ENCODE data around the gene CLEC10A.
"Not testable (repeated sequence)": the region's sequence is repeated elsewhere in the genome, so short reads cannot be mapped to it uniquely, and the experiment has no call there.

Gene CLEC10A

GRCh38 chr17:7070712-7071111 is 9.3 kb downstream of the CLEC10A start:
- no peak for DNase-seq

GRCh38 chr17:7068268-7068667 is 11.8 kb downstream of the CLEC10A start:
- no peak for DNase-seq

- DNase-seq, result no peak
Observed at GRCh38 chr17:7067198-7067597, 12.9 kb downstream of the CLEC10A start.

- DNase-seq, result no peak
Observed at GRCh38 chr17:7064261-7064660, 15.8 kb downstream of the CLEC10A start.

DNA sequence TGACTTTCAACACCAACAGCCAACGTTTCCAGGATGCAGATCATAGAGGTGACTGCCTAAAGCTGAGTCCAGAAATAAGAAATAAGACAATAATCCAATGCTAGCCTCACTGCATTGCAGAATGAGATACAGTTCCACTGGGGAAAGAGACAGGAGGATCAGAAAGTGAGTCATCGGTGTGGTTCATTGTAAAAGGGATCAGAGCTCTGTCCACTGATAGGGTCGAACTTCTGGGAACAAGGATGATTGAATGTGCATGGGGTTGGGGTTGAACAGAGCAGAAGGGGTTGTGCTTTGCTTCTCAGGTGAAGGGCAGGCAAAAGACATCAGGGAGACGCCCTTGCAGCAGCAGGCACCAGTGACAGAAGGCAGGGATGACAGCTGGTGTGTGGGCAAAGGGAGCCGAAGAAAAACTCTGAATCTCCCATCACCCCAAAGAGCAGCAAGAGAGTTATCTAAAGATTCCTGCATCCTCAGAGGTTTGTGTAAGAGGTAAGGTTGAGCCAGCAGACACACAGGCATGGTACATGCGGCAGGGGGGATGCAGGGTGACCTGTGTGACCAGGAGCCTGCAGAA is 16.4 kb downstream of the CLEC10A start:
- DNase-seq, result no peak

DNA sequence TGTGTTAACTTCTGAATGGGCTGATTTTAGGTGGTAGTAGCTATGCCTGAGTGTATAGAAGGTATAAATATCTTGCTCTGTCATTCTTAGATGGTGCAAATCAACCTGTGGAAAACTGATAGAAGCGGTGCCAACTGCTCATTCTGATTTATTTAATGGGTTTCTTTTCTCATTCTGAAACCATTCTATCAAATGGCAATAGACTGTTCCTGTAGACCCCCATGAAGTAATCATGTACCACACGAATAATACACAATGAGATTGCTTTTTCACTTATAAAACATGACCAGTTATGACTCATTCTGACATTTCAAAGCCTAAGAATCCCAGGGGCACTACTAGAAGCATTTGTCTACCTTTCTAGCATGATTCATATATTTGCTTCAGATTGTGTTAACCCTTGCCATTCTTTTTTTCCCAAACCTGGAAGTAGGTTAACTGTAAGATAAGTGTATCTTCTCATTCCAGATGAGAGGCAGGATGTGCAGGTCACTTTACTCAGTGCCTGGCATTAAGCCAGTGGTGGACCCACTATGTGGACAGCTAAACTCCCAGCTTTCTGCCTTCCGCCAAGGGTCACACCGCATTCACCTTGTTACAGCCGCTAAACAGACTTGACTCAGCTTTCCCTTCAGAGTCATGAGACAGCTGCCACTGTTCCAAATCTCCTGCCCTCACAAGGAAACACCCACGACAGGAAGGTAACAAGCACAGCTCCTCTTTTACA is 19.7 kb downstream of the CLEC10A start:
- DNase-seq, result no peak

GRCh38 chr17:7058831-7059447 is 21.1 kb downstream of the CLEC10A start:
- DNase-seq, result no peak

- DNase-seq, result no peak
Observed at GRCh38 chr17:7056386-7056785, 23.7 kb downstream of the CLEC10A start.

DNA sequence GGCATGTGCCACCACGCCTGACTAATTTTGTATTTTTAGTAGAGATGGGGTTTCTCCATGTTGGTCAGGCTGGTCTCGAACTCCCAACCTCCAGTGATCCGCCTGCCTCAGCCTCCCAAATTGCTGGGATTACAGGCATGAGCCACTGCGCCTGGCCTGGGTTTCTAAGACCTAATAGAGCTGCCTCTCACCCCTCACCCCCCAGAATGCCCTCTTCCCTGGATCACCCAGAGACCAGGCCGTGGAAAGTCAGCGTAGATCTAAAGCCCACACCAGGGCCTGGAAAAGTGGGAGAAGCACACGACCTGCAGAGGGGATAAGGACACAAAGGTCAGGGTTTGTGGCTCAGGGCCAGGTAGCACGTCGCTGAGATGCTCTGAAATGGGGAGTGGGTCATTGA is 29.5 kb downstream of the CLEC10A start:
- not testable (repeated sequence) for DNase-seq

GRCh38 chr17:7048968-7049367 is 31.1 kb downstream of the CLEC10A start:
- DNase-seq, result no peak

- DNase-seq, result no peak
Observed at GRCh38 chr17:7047566-7047965, 32.5 kb downstream of the CLEC10A start.

DNA sequence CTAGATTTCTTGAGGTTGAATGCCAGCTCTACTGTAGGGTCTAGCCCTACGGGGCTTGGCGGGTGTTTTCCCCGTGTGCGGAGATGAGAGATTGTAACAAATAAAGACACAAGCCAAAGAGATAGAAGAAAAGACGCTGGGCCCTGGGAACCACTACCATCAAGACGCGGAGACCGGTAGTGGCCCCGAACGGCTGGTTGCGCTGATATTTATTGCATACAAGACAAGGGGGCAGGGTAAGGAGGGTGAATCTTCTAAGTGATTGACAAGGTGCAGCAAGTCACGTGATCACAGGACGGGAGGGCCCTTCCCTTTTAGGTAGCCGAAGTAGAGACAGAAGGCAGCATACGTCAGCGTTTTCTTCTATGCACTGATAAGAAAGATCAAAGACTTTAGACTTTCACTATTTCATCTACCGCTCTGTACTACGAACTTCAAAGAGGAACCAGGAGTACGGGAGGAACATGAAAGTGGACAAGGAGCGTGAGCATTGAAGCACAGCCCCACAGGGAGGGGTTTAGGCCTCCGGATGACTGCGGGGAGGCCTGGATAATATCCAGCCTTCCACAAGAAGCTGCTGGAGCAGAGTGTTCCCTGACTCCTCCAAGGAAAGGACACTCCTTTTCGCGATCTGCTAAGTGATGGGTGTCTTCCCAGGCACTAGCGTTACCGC is 33.2 kb downstream of the CLEC10A start:
- DNase-seq, result not testable (repeated sequence)

DNA sequence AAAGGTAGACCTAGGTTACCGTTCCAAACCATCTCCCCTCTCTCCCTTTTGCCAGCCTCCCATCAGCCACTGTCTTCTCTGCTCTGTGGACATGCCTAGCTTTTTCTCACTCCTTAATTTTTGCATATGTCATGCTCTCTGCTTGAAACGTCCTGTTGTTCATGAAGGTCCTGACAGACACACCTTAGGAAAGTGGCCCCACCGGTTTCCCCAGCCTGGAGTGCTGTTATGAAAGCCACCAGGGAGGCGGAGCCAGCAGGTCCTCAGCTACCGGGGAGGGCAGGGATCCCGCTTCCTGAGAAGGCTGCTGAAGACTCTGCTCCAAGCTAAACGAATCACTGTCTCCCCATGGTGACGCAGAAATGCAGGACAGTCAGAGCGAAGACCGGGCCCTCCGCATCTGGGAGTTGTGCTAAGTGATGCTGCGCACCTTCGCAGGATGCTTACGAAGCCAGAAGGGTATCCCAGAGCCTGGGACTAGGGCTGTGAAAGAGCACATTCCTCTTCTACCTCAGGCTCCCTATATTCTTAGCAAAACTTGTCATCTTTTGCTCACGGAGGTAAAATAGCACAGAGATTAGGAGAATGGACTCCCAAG is 33.8 kb downstream of the CLEC10A start:
- peak; percentile 21 for DNase-seq

DNA sequence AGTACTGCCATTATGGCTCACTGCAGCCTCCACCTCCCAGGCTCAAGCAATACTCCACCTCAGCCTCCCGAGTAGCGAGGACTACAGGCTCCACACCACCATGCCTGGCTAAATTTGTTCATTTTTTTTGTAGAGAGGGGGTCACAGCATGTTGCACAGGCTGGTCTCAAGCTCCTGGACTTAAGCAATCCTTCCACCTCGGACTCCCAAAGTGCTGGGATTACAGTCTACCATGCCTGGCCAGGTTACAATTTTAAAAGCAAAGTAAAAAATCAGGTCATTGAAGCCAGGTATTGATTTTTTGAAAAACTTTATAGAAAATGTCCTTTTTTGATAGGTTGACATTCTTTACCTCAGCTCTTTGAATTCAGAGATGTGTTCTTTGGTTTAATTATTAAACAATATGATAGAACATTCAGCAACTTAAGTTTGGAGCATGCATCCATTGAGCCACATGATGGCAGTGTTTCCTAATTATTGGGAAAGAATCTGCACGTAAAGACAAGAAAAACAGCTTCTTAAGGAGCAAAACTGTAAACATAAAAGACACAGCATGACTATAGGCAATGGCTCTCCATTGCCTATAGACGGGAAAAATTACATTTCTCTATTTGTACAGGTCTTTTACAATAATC is 34.4 kb downstream of the CLEC10A start:
- DNase-seq, result no peak

- peak; percentile 74 for DNase-seq
Observed at GRCh38 chr17:7043497-7044198, 36.4 kb downstream of the CLEC10A start, which contains the start of gene SLC16A11. Gene SLC16A11, minus strand, starts transcription at chr17:7044092. Its CDS starts 579 bp downstream, at chr17:7043513.

DNA sequence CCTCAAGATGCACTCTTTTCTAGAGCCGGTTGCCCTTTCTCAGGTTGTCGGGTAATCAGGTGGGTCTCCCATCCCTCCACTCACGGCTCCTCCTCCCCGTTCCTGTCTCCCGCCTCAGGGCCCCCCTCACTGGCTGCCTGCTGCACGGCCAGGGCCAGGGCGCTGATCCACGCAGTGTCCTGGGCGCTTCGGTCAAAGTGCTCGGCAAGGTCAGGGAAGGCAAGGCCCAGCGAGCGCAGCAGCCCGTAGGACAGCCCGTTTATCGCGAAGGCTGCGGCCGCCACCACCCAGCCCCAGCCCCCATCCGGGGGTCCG is 36.9 kb downstream of the CLEC10A start:
- no peak for DNase-seq

- no peak for DNase-seq
Observed at GRCh38 chr17:7042501-7043181, 37.4 kb downstream of the CLEC10A start.

DNA sequence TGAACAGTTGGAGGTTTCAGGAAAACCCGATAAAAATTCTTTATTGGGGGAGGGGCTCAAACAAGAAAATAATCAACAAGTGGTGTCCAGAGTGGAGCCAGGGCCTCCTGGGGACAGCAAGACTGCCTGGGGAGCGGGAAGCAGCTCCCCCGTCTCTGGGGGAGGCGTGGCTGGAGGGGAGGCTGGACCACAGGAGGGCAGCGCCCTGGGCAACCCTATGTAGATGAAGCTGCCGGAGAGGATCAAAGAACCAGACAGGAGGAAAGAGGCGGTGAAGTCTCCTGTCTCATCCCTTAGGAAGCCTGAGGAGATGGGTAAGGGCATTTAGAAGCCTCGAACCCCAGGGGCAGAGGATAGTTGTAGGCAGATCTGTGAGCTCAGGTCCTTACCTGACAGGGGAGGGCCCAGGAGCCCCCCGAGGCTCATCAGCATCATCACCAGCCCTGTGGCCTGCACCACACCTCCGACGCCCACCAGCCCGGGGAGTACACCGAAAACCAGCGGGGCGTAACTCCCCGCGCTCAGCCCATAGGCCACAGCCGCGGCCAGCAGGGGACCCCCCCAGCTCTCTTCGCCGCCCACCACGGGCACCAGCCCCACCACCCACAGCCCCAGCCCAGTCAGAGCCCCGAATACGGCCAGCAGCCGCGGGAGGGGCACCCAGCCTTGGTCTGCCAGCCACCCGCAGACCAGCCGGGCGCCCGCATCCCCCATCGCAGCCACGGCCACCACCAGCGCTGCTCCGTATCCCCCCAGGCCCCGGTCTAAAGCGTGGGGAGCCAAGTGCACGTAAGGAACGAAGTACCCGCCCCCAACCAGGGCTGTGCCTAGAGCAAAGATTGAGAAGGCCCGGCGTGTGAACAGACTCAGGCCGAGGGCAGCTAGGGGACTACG is 38.2 kb downstream of the CLEC10A start:
- no peak for DNase-seq

DNA sequence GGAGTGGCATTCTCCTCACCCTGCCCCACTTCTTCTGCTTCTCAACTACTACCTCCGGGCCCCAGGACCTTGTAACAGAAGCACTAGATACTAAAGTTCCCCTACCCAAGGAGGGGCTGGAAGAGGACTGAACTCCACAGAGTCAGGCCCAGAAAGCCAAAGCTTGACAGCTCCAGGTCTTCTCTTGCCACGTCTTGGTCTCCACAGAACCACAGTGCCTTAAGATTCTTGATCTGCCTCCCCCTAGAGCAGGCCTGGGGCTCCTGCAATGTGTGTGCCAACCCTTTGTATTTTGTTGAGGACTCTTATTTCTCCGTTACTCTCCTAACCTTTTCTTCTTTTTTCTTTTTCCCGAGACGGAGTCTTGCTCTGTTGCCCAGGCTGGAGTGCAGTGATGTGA is 40.2 kb downstream of the CLEC10A start:
- DNase-seq, result no peak

DNA sequence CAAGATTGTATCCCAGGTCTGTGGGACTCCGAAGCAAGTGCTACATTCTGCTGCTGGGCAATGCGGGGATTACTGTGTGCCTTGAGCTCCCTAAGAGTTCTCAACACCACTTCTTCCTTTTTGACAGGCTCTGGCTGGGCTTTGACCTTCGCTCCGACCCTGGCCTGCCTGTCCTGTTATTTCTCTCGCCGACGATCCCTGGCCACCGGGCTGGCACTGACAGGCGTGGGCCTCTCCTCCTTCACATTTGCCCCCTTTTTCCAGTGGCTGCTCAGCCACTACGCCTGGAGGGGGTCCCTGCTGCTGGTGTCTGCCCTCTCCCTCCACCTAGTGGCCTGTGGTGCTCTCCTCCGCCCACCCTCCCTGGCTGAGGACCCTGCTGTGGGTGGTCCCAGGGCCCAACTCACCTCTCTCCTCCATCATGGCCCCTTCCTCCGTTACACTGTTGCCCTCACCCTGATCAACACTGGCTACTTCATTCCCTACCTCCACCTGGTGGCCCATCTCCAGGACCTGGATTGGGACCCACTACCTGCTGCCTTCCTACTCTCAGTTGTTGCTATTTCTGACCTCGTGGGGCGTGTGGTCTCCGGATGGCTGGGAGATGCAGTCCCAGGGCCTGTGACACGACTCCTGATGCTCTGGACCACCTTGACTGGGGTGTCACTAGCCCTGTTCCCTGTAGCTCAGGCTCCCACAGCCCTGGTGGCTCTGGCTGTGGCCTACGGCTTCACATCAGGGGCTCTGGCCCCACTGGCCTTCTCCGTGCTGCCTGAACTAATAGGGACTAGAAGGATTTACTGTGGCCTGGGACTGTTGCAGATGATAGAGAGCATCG is 41.8 kb downstream of the CLEC10A start:
- DNase-seq, result no peak

Measured in COR-L47 (cell line).